Astrocyte of the spinal cord (primary cell): Measurements from ENCODE around the gene MFAP3.
"Not testable (repeated sequence)": the region's sequence is repeated elsewhere in the genome, so short reads cannot be mapped to it uniquely, and the experiment has no call there.

Experiments
- DNase-seq: peaks from one replicate; pipeline ENCODE4 v3.0.0; 2011; ENCODE audit warnings: low read depth, low spot score
- H3K4me3 ChIP-seq: 2 replicates; pipeline ENCODE4 v1.5.1; 2011; ENCODE audit warnings: low read depth, mild to moderate bottlenecking, low read length, moderate library complexity
- CTCF ChIP-seq: IDR thresholded peaks from 2 replicates; pipeline ENCODE4 v1.5.1; 2012; ENCODE audit warnings: low read depth, mild to moderate bottlenecking, low read length, inconsistent platforms
- in situ Hi-C: cut with HindIII; loops from 2 replicates; pipeline ENCODE4 v1.10.0; 2017; ENCODE audit warnings: low sequenced_read_pairs

MFAP3 gene

DNA sequence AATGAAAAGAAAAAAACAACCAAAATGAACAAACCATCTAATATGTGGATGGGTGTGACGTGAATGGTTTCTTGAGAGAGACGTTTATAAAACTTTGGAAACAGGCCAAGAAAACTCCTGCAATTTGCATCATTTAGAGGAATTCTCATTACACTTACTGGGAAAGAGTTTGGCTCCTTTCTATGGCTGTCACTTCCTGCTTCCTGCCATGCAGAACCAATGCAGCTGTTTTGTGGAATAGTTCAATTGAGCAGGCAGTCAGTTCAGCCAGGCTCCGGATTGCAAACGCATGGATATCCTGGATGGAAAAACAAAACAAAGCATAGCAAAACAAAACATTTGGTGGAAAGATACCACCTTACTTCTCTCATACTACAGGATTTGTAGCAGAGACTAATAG is 36.7 kb upstream of the MFAP3 start:
- peak; percentile 2 for DNase-seq
- in situ Hi-C loops: no loop called here
- TF ChIP-seq CTCF: no peak
- no peak overlapping the region for H3K4me3 ChIP-seq

DNA sequence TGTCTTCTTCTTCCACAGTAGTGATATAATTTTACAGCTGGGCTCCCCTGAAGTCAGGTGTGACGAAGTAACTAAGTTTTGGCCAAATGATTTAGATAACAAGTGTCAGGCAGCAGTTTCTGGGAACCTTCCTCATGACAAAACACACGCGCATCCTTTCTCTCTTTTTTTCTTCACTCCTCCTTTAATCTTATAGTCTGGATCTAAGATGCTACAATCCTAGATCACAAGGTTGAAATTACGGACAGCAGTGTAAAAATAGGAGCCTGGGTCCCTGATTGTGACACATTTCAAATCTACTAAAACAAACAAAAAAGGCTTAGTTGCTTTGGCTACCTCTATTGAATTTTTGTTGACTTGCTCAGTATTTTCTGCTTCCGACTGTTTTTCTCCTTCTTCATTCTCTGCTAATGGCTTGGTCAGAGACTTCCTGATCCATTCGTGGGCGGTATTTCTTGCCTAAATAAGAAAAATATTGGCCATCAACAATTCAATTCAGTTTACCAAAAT is 36.2 kb upstream of the MFAP3 start:
- H3K4me3 ChIP-seq: no peak overlapping the region
- in situ Hi-C loops: no loop called here
- no peak for DNase-seq
- TF ChIP-seq CTCF: no peak

- DNase-seq: no peak
- no peak overlapping the region for H3K4me3 ChIP-seq
- TF ChIP-seq CTCF: no peak
- in situ Hi-C loops: no loop called here
These were observed 33.1 kb upstream of the MFAP3 start for GRCh38 chr5:154005648-154006047.

DNA sequence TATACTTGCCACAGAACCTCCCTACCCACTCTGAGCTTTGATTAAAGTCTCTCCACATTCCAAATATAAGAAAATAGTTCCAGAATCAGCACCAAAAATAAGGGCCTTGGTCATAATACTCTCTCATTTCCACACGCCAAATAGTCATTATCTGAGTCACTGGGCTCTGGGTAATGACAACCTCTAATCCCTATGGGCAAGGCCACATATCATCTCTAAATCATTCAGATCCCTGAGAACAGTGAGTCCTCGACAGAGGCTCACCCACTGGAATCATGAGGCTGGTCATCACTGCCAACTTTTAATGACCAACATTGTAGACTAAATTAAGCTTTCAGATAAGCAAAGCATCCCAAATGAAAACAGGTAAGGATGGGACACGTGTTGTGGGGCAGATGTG is 28.1 kb upstream of the MFAP3 start:
- in situ Hi-C loops: no loop called here
- H3K4me3 ChIP-seq: no peak overlapping the region
- TF ChIP-seq CTCF: no peak
- DNase-seq: no peak

GRCh38 chr5:154015071-154015693 is 23.6 kb upstream of the MFAP3 start:
- H3K4me3 ChIP-seq: no peak overlapping the region
- in situ Hi-C loops: no loop called here
- DNase-seq: no peak
- no peak for TF ChIP-seq CTCF

GRCh38 chr5:154018919-154019318 is 19.8 kb upstream of the MFAP3 start:
- DNase-seq, in situ Hi-C loops, H3K4me3 ChIP-seq: not testable (repeated sequence)

DNA sequence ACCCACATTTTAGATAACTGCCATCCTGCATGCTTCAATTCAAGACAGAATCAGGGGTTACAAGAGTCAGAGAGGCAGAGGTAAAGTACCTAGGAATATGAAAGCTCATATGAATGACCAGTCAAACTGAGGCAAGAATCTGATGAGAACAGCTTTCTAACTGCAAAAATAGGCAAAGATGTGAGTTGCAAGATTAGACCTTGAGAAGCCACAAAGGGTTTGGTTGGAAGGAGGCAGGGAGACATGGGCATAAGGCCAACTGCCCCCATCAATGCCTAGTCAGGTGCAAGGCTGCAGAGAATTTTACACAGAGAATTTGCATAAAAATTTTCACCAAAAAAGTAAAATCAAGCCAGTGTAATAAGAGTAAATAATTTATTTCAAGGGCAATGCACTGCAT is 12.8 kb upstream of the MFAP3 start:
- no peak for DNase-seq
- in situ Hi-C loops: no loop called here
- no peak overlapping the region for H3K4me3 ChIP-seq
- no peak for TF ChIP-seq CTCF
